IMR-90 (cell line): ENCODE results near the gene RUFY4. TPM values are rescaled to one million over a fixed set of nuclear protein-coding genes. Genes with fewer than 3 reads are reported as not detected.

ENCODE experiments used
- ATAC-seq: fragments of 200-7000 bp; cut with Tn5 transposase; 2 replicates; pipeline ENCODE4 v1.9.1; 2020; ENCODE audit warnings: low read depth, mild to moderate bottlenecking, moderate library complexity
- BruUV-seq: library from RNA; stranded (reverse); fragments of 400-500 nt; replicated peaks from 2 replicates; lab custom pipeline; 2021; lab: Mats Ljungman, UMichigan
- CTCF ChIA-PET: fragments of 300-600 bp; formaldehyde crosslinking; extraction: SDS; loops from one replicate; lab custom pipeline; 2021; ENCODE audit warnings: antibody characterized with exemption; lab: Yijun Ruan, JAX
- POLR2A ChIA-PET: fragments of 300-600 bp; sonication (Branson Sonifier 250); formaldehyde crosslinking; loops from one replicate; lab custom pipeline; 2022; ENCODE audit warnings: antibody characterized with exemption; ENCODE audit not compliant: unreplicated experiment; lab: Charles Lee
- DNase-seq: peaks from one replicate; pipeline ENCODE4 v3.0.0; 2013
- H2AFZ ChIP-seq: replicated peaks from 2 replicates; pipeline ENCODE3; 2013; ENCODE audit warnings: low read length, mild to moderate bottlenecking; ENCODE audit not compliant: poor library complexity
- H2AK5ac ChIP-seq: 2 replicates; pipeline ENCODE4 v1.6.1; 2013; ENCODE audit warnings: low read depth, low read length, inconsistent platforms
- H2AK9ac ChIP-seq: replicated peaks from 2 replicates; pipeline ENCODE3; 2013; ENCODE audit warnings: mild to moderate bottlenecking, low read depth, low read length, moderate library complexity; ENCODE audit not compliant: poor library complexity
- H2BK120ac ChIP-seq: 2 replicates; pipeline ENCODE4 v1.6.1; 2013; ENCODE audit warnings: low read depth, low read length, inconsistent platforms
- H2BK15ac ChIP-seq: 3 replicates; pipeline ENCODE4 v1.6.1; 2013; ENCODE audit warnings: low read depth, low read length, inconsistent platforms
- H2BK20ac ChIP-seq: 2 replicates; pipeline ENCODE4 v1.6.1; 2013; ENCODE audit warnings: low read depth, mild to moderate bottlenecking, inconsistent platforms, low read length, moderate library complexity
- H2BK5ac ChIP-seq: 2 replicates; pipeline ENCODE4 v1.6.1; 2013; ENCODE audit warnings: mild to moderate bottlenecking, low read depth, low read length, inconsistent platforms; ENCODE audit not compliant: poor library complexity, severe bottlenecking
- H3K14ac ChIP-seq: replicated peaks from 2 replicates; pipeline ENCODE4 v1.6.1; 2013; ENCODE audit warnings: low read depth, low read length, inconsistent platforms
- H3K18ac ChIP-seq: 2 replicates; pipeline ENCODE4 v1.6.1; 2013; ENCODE audit warnings: low read depth, low read length, control low read depth
- H3K23ac ChIP-seq: 2 replicates; pipeline ENCODE4 v1.6.1; 2013; ENCODE audit warnings: low read depth, low read length, inconsistent platforms
- H3K27ac ChIP-seq: 2 replicates; pipeline ENCODE4 v1.5.1; 2013; ENCODE audit warnings: mild to moderate bottlenecking, control low read depth, low read length; ENCODE audit not compliant: insufficient read depth
- H3K27me3 ChIP-seq: 2 replicates; pipeline ENCODE4 v1.6.1; 2013; ENCODE audit warnings: low read length; ENCODE audit not compliant: control insufficient read depth, insufficient read depth
- H3K36me3 ChIP-seq: 2 replicates; pipeline ENCODE4 v1.6.1; 2013; ENCODE audit warnings: low read length, mixed read lengths; ENCODE audit not compliant: control insufficient read depth, insufficient read depth
- H3K4ac ChIP-seq: 2 replicates; pipeline ENCODE4 v1.6.1; 2013; ENCODE audit warnings: low read depth, low read length, inconsistent platforms
- H3K4me1 ChIP-seq: 2 replicates; pipeline ENCODE4 v1.6.1; 2013; ENCODE audit warnings: low read length, mixed read lengths; ENCODE audit not compliant: control insufficient read depth, insufficient read depth
- H3K4me2 ChIP-seq: 2 replicates; pipeline ENCODE4 v1.6.1; 2013; ENCODE audit warnings: low read depth, mild to moderate bottlenecking, control low read depth, low read length, moderate library complexity
- H3K4me3 ChIP-seq: 2 replicates; pipeline ENCODE4 v1.5.1; 2013; ENCODE audit warnings: low read depth, mild to moderate bottlenecking, control low read depth, low read length, moderate library complexity; ENCODE audit not compliant: insufficient read depth
- H3K56ac ChIP-seq: 2 replicates; pipeline ENCODE4 v1.6.1; 2013; ENCODE audit warnings: low read length, inconsistent platforms; ENCODE audit not compliant: insufficient read depth; ENCODE audit errors: extremely low read depth
- H3K79me1 ChIP-seq, 2 experiments: 2 replicates each; pipeline ENCODE4 v1.6.1; 2013; ENCODE audit warnings: low read length in 2 of 2, inconsistent platforms in 1 of 2, low read depth in 1 of 2
- H3K9ac ChIP-seq: 2 replicates; pipeline ENCODE4 v1.6.1; 2013; ENCODE audit warnings: low read depth, low read length, control low read depth
- H3K9me1 ChIP-seq: 2 replicates; pipeline ENCODE4 v1.6.1; 2013; ENCODE audit warnings: low read length, inconsistent platforms; ENCODE audit not compliant: insufficient read depth
- H3K9me3 ChIP-seq: 2 replicates; pipeline ENCODE4 v1.6.1; 2013; ENCODE audit warnings: low read length; ENCODE audit not compliant: control insufficient read depth, insufficient read depth
- H4K20me1 ChIP-seq: 2 replicates; pipeline ENCODE4 v1.6.1; 2013; ENCODE audit warnings: low read length, inconsistent platforms; ENCODE audit not compliant: insufficient read depth
- H4K5ac ChIP-seq: 2 replicates; pipeline ENCODE4 v1.6.1; 2013; ENCODE audit warnings: mild to moderate bottlenecking, low read depth, low read length, control low read depth
- H4K8ac ChIP-seq, 2 experiments: 2 replicates each; pipeline ENCODE4 v1.6.1; 2013; ENCODE audit warnings: low read depth in 2 of 2, low read length in 2 of 2, control low read depth in 1 of 2, inconsistent platforms in 1 of 2
- H4K91ac ChIP-seq: 2 replicates; pipeline ENCODE4 v1.6.1; 2013; ENCODE audit warnings: low read depth, low read length, inconsistent platforms; ENCODE audit not compliant: insufficient read depth
- MAFK ChIP-seq: IDR thresholded peaks from 2 replicates; pipeline ENCODE4 v1.6.1; 2012; ENCODE audit warnings: low read depth, low read length, improper control_type of control experiment
- WGBS, 2 experiments: methylation state at CpG; one replicate each; pipeline versions ENCODE4 v1.1.5 to v1.1.7; 2013; ENCODE audit warnings: missing lambda C conversion rate in 2 of 2; ENCODE audit not compliant: insufficient read length in 1 of 2; ENCODE audit errors: extremely low coverage in 2 of 2; 5-methylcytosine and 5-hydroxymethylcytosine counted together
- dilution Hi-C: fragments of 300-500 bp; cut with HindIII; formaldehyde crosslinking; loops from one replicate; pipeline ENCODE4 v1.14.3; 2018; ENCODE audit warnings: low sequenced_read_pairs; ENCODE audit not compliant: unreplicated experiment
- in situ Hi-C: fragments of 300-500 bp; cut with MboI; formaldehyde crosslinking; loops from 3 replicates; pipeline ENCODE4 v1.14.3; 2019; ENCODE audit warnings: low sequenced_read_pairs, inconsistent platforms, mixed read lengths
- intact Hi-C: fragments of 100-400 bp; cut with micrococcal nuclease; formaldehyde crosslinking; loops from 2 replicates; pipeline ENCODE4 v1.10.0; 2022
- polyA plus RNA-seq, 3 experiments: library from polyadenylated mRNA; depleted of rRNA; stranded (reverse); fragments of >200 nt; gene quantifications; 2 replicates each; pipeline ENCODE4 v1.2.3, GENCODE V29; 2012; ENCODE audit warnings: low replicate concordance in 1 of 3
- total RNA-seq: library from RNA; depleted of rRNA; stranded (reverse); fragments of >200 nt; gene quantifications from 2 replicates; pipeline ENCODE4 v1.2.3, GENCODE V29; 2012

The RUFY4 gene
- total and polyA plus RNA-seq, 2 of the 4 experiments (the other 2 are of a cell fraction): not detected

DNA sequence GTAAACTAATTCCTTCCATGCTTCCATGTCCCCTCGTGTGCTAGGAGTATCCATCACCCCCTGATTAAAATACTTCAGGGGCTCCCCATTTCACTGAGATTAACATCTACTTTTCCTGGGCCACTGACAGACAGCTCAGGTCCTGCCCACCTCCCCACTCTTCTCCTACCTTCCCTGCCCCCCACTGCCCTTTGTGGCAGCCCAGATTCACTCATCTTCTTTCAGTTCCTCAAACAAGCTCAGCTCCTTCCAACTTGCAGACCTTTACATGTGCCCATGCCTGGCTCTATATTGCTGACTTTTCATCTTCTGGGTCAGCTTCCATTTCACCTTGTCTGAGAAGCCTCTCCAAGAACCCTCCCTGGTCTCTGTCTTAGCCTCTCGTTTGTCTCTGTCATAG is 12.0 kb downstream of the RUFY4 start:
- ATAC-seq (no peak), DNase-seq (no peak)
- H3K4me1 ChIP-seq: peaks cover 3% of the 10 kb centered on the region; the same call in 1 of the 2 replicates
- no peak overlapping the region for H2AK9ac ChIP-seq
- in situ Hi-C loops (no loop called here), intact Hi-C loops (no loop called here), dilution Hi-C loops (no loop called here)
- H3K4ac ChIP-seq: peak overlapping the region; percentile 64; the same call in 1 of the 2 replicates
- no peak overlapping the region for H2AFZ ChIP-seq
- CTCF ChIA-PET: no interaction called here
- H3K56ac ChIP-seq: no peak overlapping the region
- POLR2A ChIA-PET: no interaction called here
- H2AK5ac ChIP-seq: no peak overlapping the region
- H4K8ac ChIP-seq: no peak overlapping the region
- TF ChIP-seq MAFK: no peak
- H3K4me3 ChIP-seq: no peak overlapping the region
- no peak overlapping the region; the same call in 1 of the 2 replicates for H3K14ac ChIP-seq
- H3K18ac ChIP-seq: no peak overlapping the region
- H2BK5ac ChIP-seq: no peak overlapping the region
- no peak overlapping the region for H3K27ac ChIP-seq
- H4K5ac ChIP-seq: no peak overlapping the region
- peak overlapping the region; percentile 44; the same call in 1 of the 2 replicates for H4K91ac ChIP-seq
- BruUV-seq: no TSS peak
- H2BK120ac ChIP-seq: peak overlapping the region; percentile 47; the same call in 1 of the 2 replicates
- 100% methylated on average over 1 of the region's 2 CpGs; no CpG with 5 or more reads in 1 of the 2 experiments for WGBS, 2 experiments
- no peak overlapping the region for H3K23ac ChIP-seq
- no peak overlapping the region for H2BK20ac ChIP-seq
- peaks cover 18% of the 10 kb centered on the region; the same call in 1 of the 2 replicates for H3K27me3 ChIP-seq
- H3K79me1 ChIP-seq: no peaks in the 10 kb centered on the region
- H2BK15ac ChIP-seq: no peak overlapping the region
- no peaks in the 10 kb centered on the region for H3K36me3 ChIP-seq
- no peaks in the 10 kb centered on the region for H4K20me1 ChIP-seq
- peaks cover 9% of the 10 kb centered on the region; the same call in 1 of the 2 replicates for H3K9me1 ChIP-seq
- H3K9me3 ChIP-seq: peaks cover 3% of the 10 kb centered on the region
- H3K4me2 ChIP-seq: no peak overlapping the region
- H3K9ac ChIP-seq: no peak overlapping the region
